KOPT-K1 (cell line): ENCODE measurements around the gene RNF181.

Experiments used
- H3K27ac ChIP-seq: fragments of 200-600 bp; sonication (generic); 2 replicates; pipeline ENCODE4 v1.5.1; 2016; ENCODE audit warnings: antibody characterized with exemption, mild to moderate bottlenecking, low read depth, low read length; ENCODE audit not compliant: poor library complexity, severe bottlenecking
- H3K36me3 ChIP-seq: fragments of 200-600 bp; sonication (generic); 2 replicates; pipeline ENCODE4 v1.5.1; 2017; ENCODE audit warnings: antibody characterized with exemption, mild to moderate bottlenecking, low read length, moderate library complexity; ENCODE audit not compliant: insufficient read depth
- H3K9me3 ChIP-seq: fragments of 200-600 bp; sonication (generic); 2 replicates; pipeline ENCODE4 v1.5.1; 2017; ENCODE audit warnings: antibody characterized with exemption, low read length, mild to moderate bottlenecking; ENCODE audit not compliant: insufficient read depth, poor library complexity, severe bottlenecking

Gene RNF181

GRCh38 chr2:85560812-85561279, 34.7 kb upstream of the RNF181 start:
- Histone ChIP-seq H3K27ac (peak overlapping the region; percentile 93), H3K9me3 (no peaks in the 10 kb centered on the region), H3K36me3 (peaks cover 29% of the 10 kb centered on the region)

GRCh38 chr2:85561280-85562212, 34.0 kb upstream of the RNF181 start, which contains the start of gene GGCX:
TSS of gene GGCX (minus strand) at chr2:85561493. CDS start at chr2:85561428, 65 bp downstream.
- H3K9me3 ChIP-seq = no peaks in the 10 kb centered on the region
- H3K36me3 ChIP-seq = peaks cover 22% of the 10 kb centered on the region
- H3K27ac ChIP-seq = peak within 1 kb of the TSS; percentile 93

- Histone ChIP-seq H3K9me3 (no peaks in the 10 kb centered on the region), H3K36me3 (peaks cover under 1% of the 10 kb centered on the region; the same call in 1 of the 2 replicates), H3K27ac (no peak overlapping the region)
Measured at GRCh38 chr2:85564144-85564563, 31.4 kb upstream of the RNF181 start.

- Histone ChIP-seq H3K9me3 (no peaks in the 10 kb centered on the region), H3K36me3 (no peaks in the 10 kb centered on the region), H3K27ac (no peak overlapping the region)
Measured at GRCh38 chr2:85566265-85566664, 29.3 kb upstream of the RNF181 start.

- Histone ChIP-seq H3K9me3 (no peaks in the 10 kb centered on the region), H3K36me3 (no peaks in the 10 kb centered on the region), H3K27ac (no peak overlapping the region)
Measured at GRCh38 chr2:85575739-85576138, 19.8 kb upstream of the RNF181 start.

GRCh38 chr2:85577063-85577385, 18.5 kb upstream of the RNF181 start:
- Histone ChIP-seq H3K9me3 (no peaks in the 10 kb centered on the region), H3K27ac (no peak overlapping the region), H3K36me3 (no peaks in the 10 kb centered on the region)

- peak within 1 kb of the TSS; percentile 52 for H3K27ac ChIP-seq
- no peaks in the 10 kb centered on the region for H3K9me3 ChIP-seq
Measured at GRCh38 chr2:85577386-85578242, 17.9 kb upstream of the RNF181 start, which contains the start of gene VAMP8. TSS of gene VAMP8 (plus strand) at chr2:85577586. CDS start at chr2:85577647, 61 bp downstream.

GRCh38 chr2:85578243-85579180, 17.0 kb upstream of the RNF181 start:
- no peaks in the 10 kb centered on the region for H3K9me3 ChIP-seq
- H3K36me3 ChIP-seq = no peaks in the 10 kb centered on the region
- H3K27ac ChIP-seq = peak overlapping the region; percentile 52

More at GRCh38 chr2:85577386-85578242, 17.9 kb upstream of the RNF181 start, which contains the start of gene VAMP8:
- no peaks in the 10 kb centered on the region for H3K36me3 ChIP-seq

- Histone ChIP-seq H3K9me3 (no peaks in the 10 kb centered on the region), H3K36me3 (no peaks in the 10 kb centered on the region), H3K27ac (peak overlapping the region; percentile 52)
Measured at GRCh38 chr2:85579266-85579935, 16.1 kb upstream of the RNF181 start.

- no peaks in the 10 kb centered on the region for H3K36me3 ChIP-seq
- no peaks in the 10 kb centered on the region for H3K9me3 ChIP-seq
- no peak overlapping the region for H3K27ac ChIP-seq
Measured at GRCh38 chr2:85580206-85580605, 15.3 kb upstream of the RNF181 start.

GRCh38 chr2:85582492-85582891, 13.1 kb upstream of the RNF181 start:
- H3K36me3 ChIP-seq = no peaks in the 10 kb centered on the region
- no peaks in the 10 kb centered on the region for H3K9me3 ChIP-seq
- H3K27ac ChIP-seq = no peak overlapping the region

GRCh38 chr2:85583667-85584353, 11.7 kb upstream of the RNF181 start:
- Histone ChIP-seq H3K36me3 (no peaks in the 10 kb centered on the region), H3K27ac (peak overlapping the region; percentile 78), H3K9me3 (no peaks in the 10 kb centered on the region)

GRCh38 chr2:85584354-85584856, 11.1 kb upstream of the RNF181 start, which contains the start of gene VAMP5:
TSS of gene VAMP5 (plus strand) at chr2:85584431. CDS start at chr2:85584491, 60 bp downstream.
- Histone ChIP-seq H3K9me3 (no peaks in the 10 kb centered on the region), H3K27ac (peak within 1 kb of the TSS; percentile 78)

More at GRCh38 chr2:85584354-85584856, 11.1 kb upstream of the RNF181 start, which contains the start of gene VAMP5:
- no peaks in the 10 kb centered on the region for H3K36me3 ChIP-seq
